KMS-11 (cell line): Measurements from ENCODE around the gene MYO16.

Experiments used
- H2AFZ ChIP-seq: fragments of 200-600 bp; sonication (generic); 2 replicates; pipeline ENCODE4 v1.6.1; 2016; ENCODE audit warnings: antibody characterized with exemption, mixed run types, low read depth
- H3K27ac ChIP-seq: fragments of 200-600 bp; sonication (generic); 2 replicates; pipeline ENCODE4 v1.6.1; 2016; ENCODE audit warnings: mild to moderate bottlenecking, mixed run types
- H3K27me3 ChIP-seq: fragments of 200-600 bp; sonication (generic); 2 replicates; pipeline ENCODE4 v1.6.1; 2017; ENCODE audit warnings: mild to moderate bottlenecking, low read depth, mixed run types, moderate library complexity; ENCODE audit not compliant: insufficient read depth
- H3K36me3 ChIP-seq: fragments of 200-600 bp; sonication (generic); 2 replicates; pipeline ENCODE4 v1.6.1; 2017; ENCODE audit warnings: mild to moderate bottlenecking, mixed run types; ENCODE audit not compliant: insufficient read depth
- H3K4me1 ChIP-seq: fragments of 200-600 bp; sonication (generic); 2 replicates; pipeline ENCODE4 v1.6.1; 2016; ENCODE audit warnings: mild to moderate bottlenecking, low read depth, mixed run types; ENCODE audit not compliant: poor library complexity, severe bottlenecking
- H3K4me2 ChIP-seq: fragments of 200-600 bp; sonication (generic); 2 replicates; pipeline ENCODE4 v1.7.0; 2016; ENCODE audit warnings: mild to moderate bottlenecking, mixed run types
- H3K4me3 ChIP-seq: fragments of 200-600 bp; sonication (generic); IDR thresholded peaks from 2 replicates; pipeline ENCODE4 v1.6.1; 2017; ENCODE audit warnings: low read depth, low read length, mixed read lengths; ENCODE audit not compliant: insufficient read depth
- H3K79me2 ChIP-seq: fragments of 200-600 bp; sonication (generic); 2 replicates; pipeline ENCODE4 v1.6.1; 2016; ENCODE audit warnings: low read depth, mixed run types; ENCODE audit not compliant: insufficient read depth
- H3K9ac ChIP-seq: fragments of 200-600 bp; sonication (generic); 2 replicates; pipeline ENCODE4 v1.6.1; 2016; ENCODE audit warnings: mild to moderate bottlenecking, mixed run types
- H4K20me1 ChIP-seq: fragments of 200-600 bp; sonication (generic); 2 replicates; pipeline ENCODE4 v1.6.1; 2016; ENCODE audit warnings: mild to moderate bottlenecking, mixed run types; ENCODE audit not compliant: insufficient read depth
- CTCF ChIP-seq: fragments of 200-600 bp; sonication (generic); conservative IDR thresholded peaks from 2 replicates; pipeline ENCODE4 v1.6.1; 2017; ENCODE audit warnings: low read depth, mild to moderate bottlenecking, antibody characterized with exemption, low read length, moderate library complexity, mixed read lengths

MYO16 gene

GRCh38 chr13:108629181-108629752 lies at the start of gene MYO16:
TSS of gene MYO16 (plus strand) at chr13:108629611. CDS start at chr13:108629845, 234 bp downstream.
- Histone ChIP-seq H3K4me1 (no peaks in the 10 kb centered on the region), H2AFZ (no peak within 1 kb of the TSS), H3K36me3 (no peaks in the 10 kb centered on the region), H3K27me3 (no peaks in the 10 kb centered on the region), H3K27ac (no peak within 1 kb of the TSS), H4K20me1 (no peaks in the 10 kb centered on the region), H3K9ac (no peak within 1 kb of the TSS), H3K79me2 (no peaks in the 10 kb centered on the region), H3K4me2 (no peak within 1 kb of the TSS), H3K4me3 (no peak within 1 kb of the TSS)
- no peak for TF ChIP-seq CTCF

GRCh38 chr13:108586826-108587225 lies 42.6 kb upstream of the MYO16 start:
- Histone ChIP-seq H3K27ac (no peak overlapping the region), H3K79me2 (no peaks in the 10 kb centered on the region), H3K4me1 (no peaks in the 10 kb centered on the region), H3K4me3 (no peak overlapping the region), H4K20me1 (no peaks in the 10 kb centered on the region), H3K36me3 (no peaks in the 10 kb centered on the region), H3K27me3 (no peaks in the 10 kb centered on the region), H3K4me2 (no peak overlapping the region), H3K9ac (no peak overlapping the region), H2AFZ (no peak overlapping the region)
- TF ChIP-seq CTCF: no peak

- Histone ChIP-seq H3K36me3 (no peaks in the 10 kb centered on the region), H3K9ac (no peak overlapping the region), H3K4me3 (no peak overlapping the region), H4K20me1 (no peaks in the 10 kb centered on the region), H3K27ac (no peak overlapping the region), H3K4me1 (no peaks in the 10 kb centered on the region), H3K27me3 (no peaks in the 10 kb centered on the region), H3K79me2 (no peaks in the 10 kb centered on the region), H2AFZ (no peak overlapping the region), H3K4me2 (no peak overlapping the region)
- no peak for TF ChIP-seq CTCF
Measured at GRCh38 chr13:108588516-108588915, 40.9 kb upstream of the MYO16 start.

GRCh38 chr13:108594153-108594552 lies 35.3 kb upstream of the MYO16 start:
- Histone ChIP-seq H3K27me3 (no peaks in the 10 kb centered on the region), H3K4me3 (no peak overlapping the region), H3K27ac (no peak overlapping the region), H2AFZ (no peak overlapping the region), H3K4me1 (no peaks in the 10 kb centered on the region), H3K79me2 (no peaks in the 10 kb centered on the region), H3K36me3 (no peaks in the 10 kb centered on the region), H3K4me2 (no peak overlapping the region), H3K9ac (no peak overlapping the region), H4K20me1 (no peaks in the 10 kb centered on the region)
- TF ChIP-seq CTCF: no peak
